Muscle layer of colon (tissue), 2 donors: ENCODE measurements around the gene MUCL1.
"Not testable (repeated sequence)": the region's sequence is repeated elsewhere in the genome, so short reads cannot be mapped to it uniquely, and the experiment has no call there.

ENCODE experiments used
- H3K27ac ChIP-seq: one replicate; pipeline ENCODE4 v1.7.0; 2013; ENCODE audit warnings: low read depth, mild to moderate bottlenecking, low read length, moderate library complexity
- H3K27me3 ChIP-seq, 2 donors: one replicate each; pipeline ENCODE4 v1.7.0; 2013; ENCODE audit warnings: low read length in 2 of 2, mild to moderate bottlenecking in 2 of 2; ENCODE audit not compliant: insufficient read depth in 2 of 2, control insufficient read depth in 1 of 2
- H3K36me3 ChIP-seq: one replicate; pipeline ENCODE4 v1.7.0; 2013; ENCODE audit warnings: mild to moderate bottlenecking, low read length; ENCODE audit not compliant: insufficient read depth
- H3K4me1 ChIP-seq: one replicate; pipeline ENCODE4 v1.7.0; 2013; ENCODE audit warnings: mild to moderate bottlenecking, low read length; ENCODE audit not compliant: insufficient read depth
- H3K4me3 ChIP-seq, 2 donors: one replicate each; pipeline ENCODE4 v1.7.0; 2013; ENCODE audit warnings: low read length in 2 of 2, low read depth in 1 of 2, mild to moderate bottlenecking in 1 of 2, moderate library complexity in 1 of 2
- H3K9ac ChIP-seq: one replicate; pipeline ENCODE4 v1.7.0; 2013; ENCODE audit warnings: low read length
- H3K9me3 ChIP-seq: one replicate; pipeline ENCODE4 v1.7.0; 2013; ENCODE audit warnings: mild to moderate bottlenecking, low read length
- donor health status: abdominal sarcoma.
- donor health status: Adenocarcinoma of cecum.

MUCL1 gene

GRCh38 chr12:54863948-54864618, 9.8 kb downstream of the MUCL1 start:
- H3K27me3 ChIP-seq: no peaks in the 10 kb centered on the region
- no peak overlapping the region for H3K4me3 ChIP-seq
- no peak overlapping the region for H3K27ac ChIP-seq
- H3K9ac ChIP-seq: no peak overlapping the region
- no peaks in the 10 kb centered on the region for H3K4me1 ChIP-seq
- no peaks in the 10 kb centered on the region for H3K9me3 ChIP-seq
- no peaks in the 10 kb centered on the region for H3K36me3 ChIP-seq

- no peak overlapping the region for H3K4me3 ChIP-seq
- no peaks in the 10 kb centered on the region for H3K27me3 ChIP-seq
- H3K9me3 ChIP-seq: no peaks in the 10 kb centered on the region
- H3K9ac ChIP-seq: no peak overlapping the region
- no peaks in the 10 kb centered on the region for H3K36me3 ChIP-seq
- no peak overlapping the region for H3K27ac ChIP-seq
- no peaks in the 10 kb centered on the region for H3K4me1 ChIP-seq
These were observed 11.5 kb downstream of the MUCL1 start for GRCh38 chr12:54865683-54866324.

GRCh38 chr12:54868690-54869089, 14.4 kb downstream of the MUCL1 start:
- H3K9ac ChIP-seq: no peak overlapping the region
- H3K36me3 ChIP-seq: no peaks in the 10 kb centered on the region
- no peak overlapping the region for H3K4me3 ChIP-seq
- no peaks in the 10 kb centered on the region for H3K4me1 ChIP-seq
- H3K27me3 ChIP-seq: no peaks in the 10 kb centered on the region
- no peaks in the 10 kb centered on the region for H3K9me3 ChIP-seq
- no peak overlapping the region for H3K27ac ChIP-seq

- no peaks in the 10 kb centered on the region for H3K4me1 ChIP-seq
- H3K36me3 ChIP-seq: no peaks in the 10 kb centered on the region
- H3K4me3 ChIP-seq: no peak overlapping the region
- no peaks in the 10 kb centered on the region for H3K9me3 ChIP-seq
- H3K27me3 ChIP-seq: no peaks in the 10 kb centered on the region
- no peak overlapping the region for H3K27ac ChIP-seq
- H3K9ac ChIP-seq: no peak overlapping the region
These were observed 15.7 kb downstream of the MUCL1 start for GRCh38 chr12:54870048-54870447.

- Histone ChIP-seq H3K4me3 (no peak overlapping the region), H3K36me3 (no peaks in the 10 kb centered on the region), H3K27ac (no peak overlapping the region), H3K9ac (no peak overlapping the region), H3K9me3 (no peaks in the 10 kb centered on the region), H3K27me3 (no peaks in the 10 kb centered on the region), H3K4me1 (no peaks in the 10 kb centered on the region)
These were observed 16.3 kb downstream of the MUCL1 start for GRCh38 chr12:54870617-54871016.

GRCh38 chr12:54879150-54879549, 24.8 kb downstream of the MUCL1 start:
- no peak overlapping the region for H3K9ac ChIP-seq
- H3K4me1 ChIP-seq: no peaks in the 10 kb centered on the region
- no peak overlapping the region for H3K4me3 ChIP-seq
- no peak overlapping the region for H3K27ac ChIP-seq
- no peaks in the 10 kb centered on the region for H3K9me3 ChIP-seq
- H3K27me3 ChIP-seq: no peaks in the 10 kb centered on the region
- H3K36me3 ChIP-seq: no peaks in the 10 kb centered on the region

GRCh38 chr12:54879579-54879978, 25.3 kb downstream of the MUCL1 start:
- Histone ChIP-seq H3K27me3 (no peaks in the 10 kb centered on the region), H3K4me3 (no peak overlapping the region), H3K4me1 (no peaks in the 10 kb centered on the region), H3K36me3 (no peaks in the 10 kb centered on the region), H3K9ac (no peak overlapping the region), H3K27ac (no peak overlapping the region), H3K9me3 (no peaks in the 10 kb centered on the region)

- H3K4me3 ChIP-seq: no peak overlapping the region
- H3K9me3 ChIP-seq: no peaks in the 10 kb centered on the region
- no peaks in the 10 kb centered on the region for H3K4me1 ChIP-seq
- no peak overlapping the region for H3K27ac ChIP-seq
- H3K9ac ChIP-seq: no peak overlapping the region
- H3K27me3 ChIP-seq: no peaks in the 10 kb centered on the region
- no peaks in the 10 kb centered on the region for H3K36me3 ChIP-seq
These were observed 27.8 kb downstream of the MUCL1 start for GRCh38 chr12:54882079-54882478.

- H3K27ac ChIP-seq, H3K9me3 ChIP-seq, H3K4me1 ChIP-seq, H3K27me3 ChIP-seq, H3K4me3 ChIP-seq, H3K36me3 ChIP-seq, H3K9ac ChIP-seq: not testable (repeated sequence)
These were observed 28.3 kb downstream of the MUCL1 start for GRCh38 chr12:54882597-54882996.

- not testable (repeated sequence) for H3K27ac ChIP-seq, H3K36me3 ChIP-seq, H3K4me3 ChIP-seq, H3K9ac ChIP-seq, H3K27me3 ChIP-seq, H3K9me3 ChIP-seq, H3K4me1 ChIP-seq
These were observed 34.1 kb downstream of the MUCL1 start for GRCh38 chr12:54888428-54888827.

- Histone ChIP-seq H3K4me1 (no peaks in the 10 kb centered on the region), H3K9ac (no peak overlapping the region), H3K4me3 (no peak overlapping the region), H3K9me3 (no peaks in the 10 kb centered on the region), H3K36me3 (no peaks in the 10 kb centered on the region), H3K27ac (no peak overlapping the region), H3K27me3 (no peaks in the 10 kb centered on the region)
These were observed 36.0 kb downstream of the MUCL1 start for GRCh38 chr12:54890339-54890738.
